Uterus (tissue), 4 donors: ENCODE results near the gene LYRM4. TPM values are rescaled to one million over a fixed set of nuclear protein-coding genes. Genes with fewer than 3 reads are reported as not detected.

Experiments used
- DNase-seq, 2 donors: peaks; one replicate each; pipeline ENCODE4 v3.0.0-alpha.2; 2019 to 2020
- H3K27ac ChIP-seq, 2 donors: fragments of 200-600 bp; sonication (generic); 1 replicate in 1 of 2; 2 replicates in 1 of 2; pipeline ENCODE4 v1.5.1; 2016 to 2018
- H3K27me3 ChIP-seq, 2 donors: fragments of 200-600 bp; sonication (generic); one replicate each; pipeline ENCODE4 v1.5.1; 2018 to 2019; ENCODE audit warnings: control low read depth in 1 of 2
- H3K36me3 ChIP-seq, 2 donors: fragments of 200-600 bp; sonication (generic); one replicate each; pipeline ENCODE4 v1.5.1; 2019; ENCODE audit warnings: control low read depth in 1 of 2
- H3K4me1 ChIP-seq, 2 donors: fragments of 200-600 bp; sonication (generic); one replicate each; pipeline ENCODE4 v1.5.1; 2018 to 2019; ENCODE audit warnings: control low read depth in 1 of 2
- H3K4me3 ChIP-seq, 2 donors: fragments of 200-600 bp; sonication (generic); 1 replicate in 1 of 2; 2 replicates in 1 of 2; pipeline ENCODE4 v1.5.1; 2018 to 2019; ENCODE audit warnings: mild to moderate bottlenecking in 1 of 2
- H3K9me3 ChIP-seq, 2 donors: fragments of 200-600 bp; sonication (generic); one replicate each; pipeline ENCODE4 v1.5.1; 2019; ENCODE audit warnings: control low read depth in 1 of 2
- CTCF ChIP-seq, 4 experiments: fragments of 200-600 bp in 2 of 4; fragments of 450-650 bp in 2 of 4; sonication (generic) in 2 of 4; IDR thresholded peaks; one replicate each; pipeline ENCODE4 v1.5.1; 2016 to 2019; ENCODE audit warnings: antibody characterized with exemption in 4 of 4, mild to moderate bottlenecking in 2 of 4, moderate library complexity in 1 of 4
- POLR2A ChIP-seq, 2 donors: fragments of 450-650 bp; IDR thresholded peaks; one replicate each; pipeline ENCODE4 v1.6.1; 2016; ENCODE audit warnings: antibody characterized with exemption in 2 of 2, mild to moderate bottlenecking in 1 of 2, moderate library complexity in 1 of 2
- intact Hi-C: fragments of 100-400 bp; cut with DNase I; formaldehyde crosslinking; loops from one replicate; pipeline ENCODE4 v1.15.1; 2023; ENCODE audit warnings: low total_unique reads
- total RNA-seq, 4 donors: library from RNA; depleted of rRNA in 3 of 4; stranded (reverse); fragments of >200 nt in 3 of 4; gene quantifications; one replicate each; pipeline versions ENCODE4 v1.1.0 to v1.2.4, GENCODE V29; 2014 to 2023
- donor health status: DM: yes; HTN: yes; CAD: no.

LYRM4 gene
- total RNA-seq, 4 donors from 2014 or later, result 3.1 to 33.0 (median 15.7) TPM

- H3K36me3 ChIP-seq, result no peaks in the 10 kb centered on the region
- no peak overlapping the region for H3K4me3 ChIP-seq
- H3K4me1 ChIP-seq, result no peaks in the 10 kb centered on the region
- H3K27me3 ChIP-seq, result no peaks in the 10 kb centered on the region
- no peak for DNase-seq
- intact Hi-C loops, result no loop called here
- no peak overlapping the region for H3K27ac ChIP-seq
- TF ChIP-seq CTCF (IDR thresholded peaks at IDR 0.05), result no peak
- no peak for TF ChIP-seq POLR2A (IDR thresholded peaks at IDR 0.05)
- H3K9me3 ChIP-seq, result no peaks in the 10 kb centered on the region
These were observed 141.4 kb downstream of the LYRM4 start for GRCh38 chr6:5119090-5119951.

GRCh38 chr6:5116243-5116991, 144.3 kb downstream of the LYRM4 start:
- Histone ChIP-seq H3K27me3 (no peaks in the 10 kb centered on the region), H3K4me1 (no peaks in the 10 kb centered on the region), H3K4me3 (no peak overlapping the region), H3K9me3 (no peaks in the 10 kb centered on the region), H3K27ac (no peak overlapping the region), H3K36me3 (no peaks in the 10 kb centered on the region)
- intact Hi-C loops, result no loop called here
- DNase-seq, result no peak
- TF ChIP-seq POLR2A (IDR thresholded peaks at IDR 0.05) (no peak), CTCF (IDR thresholded peaks at IDR 0.05) (no peak)

- Histone ChIP-seq H3K4me3 (no peak overlapping the region), H3K27ac (no peak overlapping the region), H3K36me3 (no peaks in the 10 kb centered on the region), H3K27me3 (no peaks in the 10 kb centered on the region), H3K9me3 (no peaks in the 10 kb centered on the region), H3K4me1 (no peaks in the 10 kb centered on the region)
- TF ChIP-seq CTCF (IDR thresholded peaks at IDR 0.05) (no peak), POLR2A (IDR thresholded peaks at IDR 0.05) (no peak)
- no peak for DNase-seq
- intact Hi-C loops, result no loop called here
These were observed 145.6 kb downstream of the LYRM4 start for GRCh38 chr6:5115168-5115567.

- Histone ChIP-seq H3K4me1 (no peaks in the 10 kb centered on the region), H3K27me3 (no peaks in the 10 kb centered on the region), H3K4me3 (no peak overlapping the region), H3K9me3 (no peaks in the 10 kb centered on the region), H3K36me3 (no peaks in the 10 kb centered on the region), H3K27ac (no peak overlapping the region)
- DNase-seq, result no peak
- TF ChIP-seq POLR2A (IDR thresholded peaks at IDR 0.05) (no peak), CTCF (IDR thresholded peaks at IDR 0.05) (no peak)
- intact Hi-C loops, result no loop called here
These were observed 147.7 kb downstream of the LYRM4 start for GRCh38 chr6:5113096-5113495.
